H1 (cell line): Measurements from ENCODE around the gene ATF3. TPM values are rescaled to one million over a fixed set of nuclear protein-coding genes. Genes with fewer than 3 reads are reported as not detected.

Experiments used
- CTCF ChIA-PET: fragments of 300-600 bp; sonication (Branson Sonifier 250); formaldehyde crosslinking; loops from one replicate; lab custom pipeline; 2021; ENCODE audit not compliant: partially characterized antibody; lab: Charles Lee
- POLR2A ChIA-PET: fragments of 300-600 bp; sonication (Branson Sonifier 250); formaldehyde crosslinking; loops from one replicate; lab custom pipeline; 2021; ENCODE audit warnings: inconsistent platforms; ENCODE audit not compliant: partially characterized antibody; lab: Charles Lee
- DNase-seq, 2 experiments: peaks; one replicate each; pipeline versions ENCODE4 v3.0.0 to v3.0.0-alpha.2; 2010 to 2022; ENCODE audit warnings: low spot score in 2 of 2, low read depth in 1 of 2, mixed read lengths in 1 of 2
- FAIRE-seq: peaks from 2 replicates; lab custom pipeline; 2011; peaks lifted over from hg19 to GRCh38; lab: Jason Lieb, UNC
- H2AFZ ChIP-seq: 2 replicates; pipeline ENCODE4 v1.8.1; 2012; ENCODE audit warnings: low read length, inconsistent platforms
- H2AK5ac ChIP-seq: 2 replicates; pipeline ENCODE4 v1.6.1; 2013; ENCODE audit warnings: low read depth, low read length
- H2BK120ac ChIP-seq: replicated peaks from 2 replicates; pipeline ENCODE3; 2013; ENCODE audit warnings: low read depth, low read length, inconsistent platforms
- H2BK12ac ChIP-seq: 2 replicates; pipeline ENCODE4 v1.6.1; 2013; ENCODE audit warnings: low read depth, low read length
- H2BK15ac ChIP-seq: 2 replicates; pipeline ENCODE4 v1.6.1; 2013; ENCODE audit warnings: low read length
- H2BK20ac ChIP-seq: 2 replicates; pipeline ENCODE4 v1.6.1; 2013; ENCODE audit warnings: low read length
- H2BK5ac ChIP-seq: 2 replicates; pipeline ENCODE4 v1.6.1; 2013; ENCODE audit warnings: low read depth, low read length
- H3K14ac ChIP-seq: 2 replicates; pipeline ENCODE4 v1.6.1; 2013; ENCODE audit warnings: inconsistent platforms; ENCODE audit not compliant: insufficient read length
- H3K18ac ChIP-seq: 2 replicates; pipeline ENCODE4 v1.6.1; 2013; ENCODE audit warnings: low read length; ENCODE audit errors: extremely low read depth
- H3K23ac ChIP-seq: 2 replicates; pipeline ENCODE4 v1.6.1; 2013; ENCODE audit warnings: inconsistent platforms; ENCODE audit not compliant: insufficient read length
- H3K23me2 ChIP-seq: 2 replicates; pipeline ENCODE4 v1.6.1; 2013; ENCODE audit warnings: low read depth, low read length
- H3K27ac ChIP-seq: 2 replicates; pipeline ENCODE4 v1.6.1; 2011; ENCODE audit warnings: low read depth, low read length, inconsistent platforms
- H3K27me3 ChIP-seq, 4 experiments: replicated peaks in 1 of 4; 1 replicate in 1 of 4; 2 replicates in 3 of 4; pipeline versions ENCODE4 v1.6.1 to v1.8.1; 2011 to 2013; ENCODE audit warnings: low read length in 3 of 4, mild to moderate bottlenecking in 3 of 4, inconsistent platforms in 2 of 4, mixed read lengths in 2 of 4, moderate library complexity in 1 of 4; ENCODE audit not compliant: control insufficient read depth in 3 of 4, insufficient read depth in 3 of 4; ENCODE audit errors: extremely low read depth in 1 of 4
- H3K36me3 ChIP-seq, 4 experiments: 2 replicates each; pipeline versions ENCODE4 v1.6.1 to v1.8.1; 2011 to 2013; ENCODE audit warnings: mild to moderate bottlenecking in 4 of 4, low read length in 3 of 4, moderate library complexity in 2 of 4, control low read depth in 1 of 4, inconsistent platforms in 1 of 4; ENCODE audit not compliant: insufficient read depth in 4 of 4, control insufficient read depth in 2 of 4
- H3K4ac ChIP-seq: replicated peaks from 2 replicates; pipeline ENCODE3; 2013; ENCODE audit warnings: low read length, low read depth, mixed read lengths, inconsistent platforms; ENCODE audit not compliant: insufficient read length
- H3K4me1 ChIP-seq, 4 experiments: replicated peaks in 1 of 4; 1 replicate in 1 of 4; 2 replicates in 3 of 4; pipeline versions ENCODE4 v1.6.1 to v1.8.1; 2011 to 2013; ENCODE audit warnings: low read length in 3 of 4, inconsistent platforms in 2 of 4, mixed read lengths in 1 of 4; ENCODE audit not compliant: insufficient read depth in 4 of 4, control insufficient read depth in 3 of 4
- H3K4me2 ChIP-seq, 2 experiments: 2 replicates each; pipeline versions ENCODE4 v1.6.1 to v1.8.1; 2011 to 2013; ENCODE audit warnings: low read depth in 2 of 2, low read length in 2 of 2, control low read depth in 1 of 2, inconsistent platforms in 1 of 2, mild to moderate bottlenecking in 1 of 2; ENCODE audit not compliant: insufficient read depth in 1 of 2
- H3K4me3 ChIP-seq, 4 experiments: fragments of 200-600, 300-600 bp in 1 of 4; sonication (generic), shearing (Covaris generic), sonication (Bioruptor Twin) in 1 of 4; 2 replicates each; pipeline versions ENCODE4 v1.5.1 to v1.8.1; 2011 to 2016; ENCODE audit warnings: low read length in 4 of 4, low read depth in 3 of 4, control low read depth in 2 of 4, inconsistent platforms in 2 of 4, mild to moderate bottlenecking in 2 of 4, mixed read lengths in 1 of 4, moderate library complexity in 1 of 4; ENCODE audit not compliant: insufficient read depth in 2 of 4; ENCODE audit errors: extremely low read depth in 1 of 4
- H3K56ac ChIP-seq: replicated peaks from 2 replicates; pipeline ENCODE3; 2013; ENCODE audit warnings: low read depth, mild to moderate bottlenecking, mixed read lengths, low read length, inconsistent platforms; ENCODE audit not compliant: insufficient read length
- H3K79me1 ChIP-seq: 2 replicates; pipeline ENCODE4 v1.6.1; 2013; ENCODE audit warnings: low read depth, low read length, control low read depth
- H3K79me2 ChIP-seq, 2 experiments: 2 replicates each; pipeline versions ENCODE4 v1.6.1 to v1.8.1; 2012 to 2013; ENCODE audit warnings: low read length in 2 of 2, mild to moderate bottlenecking in 2 of 2, inconsistent platforms in 1 of 2; ENCODE audit not compliant: insufficient read depth in 2 of 2, control insufficient read depth in 1 of 2
- H3K9ac ChIP-seq, 4 experiments: replicated peaks in 1 of 4; 1 replicate in 1 of 4; 2 replicates in 3 of 4; pipeline versions ENCODE4 v1.6.1 to v1.8.1; 2011 to 2013; ENCODE audit warnings: low read depth in 3 of 4, low read length in 3 of 4, control low read depth in 2 of 4, mild to moderate bottlenecking in 2 of 4, moderate library complexity in 2 of 4, inconsistent platforms in 1 of 4; ENCODE audit errors: extremely low read depth in 1 of 4
- H3K9me3 ChIP-seq, 2 experiments: 2 replicates each; pipeline versions ENCODE4 v1.6.1 to v1.8.1; 2012 to 2013; ENCODE audit warnings: mild to moderate bottlenecking in 2 of 2, moderate library complexity in 2 of 2, control low read depth in 1 of 2, inconsistent platforms in 1 of 2, low read depth in 1 of 2, low read length in 1 of 2, mixed read lengths in 1 of 2; ENCODE audit not compliant: insufficient read depth in 2 of 2
- H4K20me1 ChIP-seq, 2 experiments: replicated peaks in 1 of 2; 2 replicates each; pipeline versions ENCODE3 to v1.8.1; 2011 to 2013; ENCODE audit warnings: inconsistent platforms in 2 of 2, low read length in 2 of 2, mild to moderate bottlenecking in 1 of 2; ENCODE audit not compliant: insufficient read depth in 2 of 2, control insufficient read depth in 1 of 2
- H4K5ac ChIP-seq: 2 replicates; pipeline ENCODE4 v1.6.1; 2013; ENCODE audit warnings: low read length, low read depth, mixed read lengths, inconsistent platforms; ENCODE audit not compliant: insufficient read length
- H4K8ac ChIP-seq: 2 replicates; pipeline ENCODE4 v1.8.0; 2013; ENCODE audit warnings: mild to moderate bottlenecking, moderate library complexity, low read length, inconsistent platforms; ENCODE audit not compliant: insufficient read depth; ENCODE audit errors: extremely low read depth
- H4K91ac ChIP-seq: replicated peaks from 2 replicates; pipeline ENCODE3; 2013; ENCODE audit warnings: low read length, mixed read lengths, inconsistent platforms; ENCODE audit not compliant: insufficient read length
- ATF3 ChIP-seq: IDR thresholded peaks from 2 replicates; pipeline ENCODE4 v1.6.1; 2011; ENCODE audit warnings: low read depth, mild to moderate bottlenecking, low read length; ENCODE audit not compliant: insufficient read depth
- BCL11A ChIP-seq, 2 experiments: IDR thresholded peaks; one replicate each; pipeline ENCODE4 v1.6.1; 2011; ENCODE audit warnings: low read depth in 2 of 2, low read length in 2 of 2, mild to moderate bottlenecking in 2 of 2
- BRCA1 ChIP-seq: IDR thresholded peaks from 2 replicates; pipeline ENCODE4 v1.6.1; 2012; ENCODE audit warnings: low read depth, low read length, improper control_type of control experiment
- EP300 ChIP-seq, 2 experiments: IDR thresholded peaks; 1 replicate in 1 of 2; 2 replicates in 1 of 2; pipeline ENCODE4 v1.6.1; 2011 to 2012; ENCODE audit warnings: low read depth in 2 of 2, low read length in 2 of 2, mild to moderate bottlenecking in 2 of 2, borderline replicate concordance in 1 of 2, inconsistent platforms in 1 of 2, moderate library complexity in 1 of 2
- HDAC6 ChIP-seq: IDR thresholded peaks from one replicate; pipeline ENCODE4 v1.7.1; 2012; ENCODE audit warnings: low read depth, mild to moderate bottlenecking, inconsistent platforms, low read length, moderate library complexity
- MAFK ChIP-seq: IDR thresholded peaks from 2 replicates; pipeline ENCODE4 v1.6.1; 2012; ENCODE audit warnings: low read depth, mild to moderate bottlenecking, improper control_type of control experiment, low read length
- POLR2AphosphoS5 ChIP-seq: IDR thresholded peaks from 2 replicates; pipeline ENCODE4 v1.6.1; 2011; ENCODE audit warnings: low read depth, low read length
- SIN3A ChIP-seq, 2 experiments: IDR thresholded peaks in 1 of 2; conservative IDR thresholded peaks in 1 of 2; 2 replicates each; pipeline ENCODE4 v1.6.1; 2011 to 2012; ENCODE audit warnings: low read length in 2 of 2, improper control_type of control experiment in 1 of 2, low read depth in 1 of 2, mild to moderate bottlenecking in 1 of 2
- SP1 ChIP-seq: IDR thresholded peaks from 2 replicates; pipeline ENCODE4 v1.6.1; 2011; ENCODE audit warnings: low read depth, low read length
- SRF ChIP-seq: IDR thresholded peaks from 2 replicates; pipeline ENCODE4 v1.6.1; 2011; ENCODE audit warnings: mild to moderate bottlenecking, low read depth, low read length, moderate library complexity
- WGBS, 2 experiments: shearing (Covaris generic) in 1 of 2; methylation state at CpG; one replicate each; pipeline versions ENCODE4 v1.1.6 to v1.1.7; 2013 to 2015; ENCODE audit warnings: low lambda C conversion rate in 2 of 2, mixed read lengths in 2 of 2, inconsistent platforms in 1 of 2, low coverage in 1 of 2, missing lambda C conversion rate in 1 of 2; ENCODE audit not compliant: insufficient replicate concordance in 2 of 2, insufficient coverage in 1 of 2, insufficient read length in 1 of 2; ENCODE audit errors: extremely low coverage in 1 of 2, missing lambda C conversion rate in 1 of 2; 5-methylcytosine and 5-hydroxymethylcytosine counted together
- polyA plus RNA-seq, 7 experiments: library from polyadenylated mRNA; depleted of rRNA in 3 of 7; stranded (reverse) in 5 of 7; unstranded in 2 of 7; fragments of >200 nt in 5 of 7; fragments of 200-250 nt in 2 of 7; gene quantifications; 1 replicate in 5 of 7; 2 replicates in 1 of 7; 4 replicates in 1 of 7; pipeline versions ENCODE4 v1.2.1 to v1.2.3, GENCODE V29; 2011 to 2013; ENCODE audit warnings: missing spikeins in 2 of 7, mixed read lengths in 2 of 7
- total RNA-seq: library from RNA; stranded (reverse); fragmentation: NEBNext Ultra II Directional; extraction: Animal tissue kit (Norgen Biotek cat#: 25700); gene quantifications from 2 replicates; pipeline ENCODE4 v1.2.1, GENCODE V29; 2021
- TF ChIP-seq, protein P1 (sequence below): IDR thresholded peaks from 2 replicates; pipeline ENCODE4 v1.6.1; 2012; ENCODE audit warnings: inconsistent platforms

The ATF3 gene
- total and polyA plus RNA-seq, 2 of the 8 experiments (the other 6 are each of a cell fraction or from before 2014, with no cell fraction given): 12.2 to 27.7 TPM

GRCh38 chr1:212614453-212615200 is 6.1 kb downstream of the ATF3 start:
- Histone ChIP-seq H3K79me2 (peaks cover 0 to 55% of the 10 kb centered on the region in 2 experiments; a peak in 2 of 4 replicates), H3K4me2 (no peak overlapping the region; a peak in 2 of 4 replicates), H3K14ac (no peak overlapping the region), H2BK20ac (no peak overlapping the region), H4K5ac (no peak overlapping the region), H2AFZ (no peak overlapping the region), H3K4ac (no peak overlapping the region), H3K23me2 (peaks cover under 1% of the 10 kb centered on the region; the same call in 1 of the 2 replicates), H3K23ac (no peak overlapping the region), H3K18ac (no peak overlapping the region), H2BK15ac (no peak overlapping the region), H2AK5ac (no peak overlapping the region), H3K9me3 (no peaks in the 10 kb centered on the region), H2BK12ac (no peak overlapping the region), H3K9ac (no peak overlapping the region), H4K20me1 (peaks cover 11 to 20% of the 10 kb centered on the region in 2 experiments), H3K27ac (no peak overlapping the region), H2BK5ac (no peak overlapping the region), H3K4me3 (no peak overlapping the region), H3K56ac (no peak overlapping the region), H3K79me1 (peaks cover 8% of the 10 kb centered on the region), H3K27me3 (peaks cover 0 to 13% (median 5%) of the 10 kb centered on the region in 4 experiments; a peak in 3 of 7 replicates), H2BK120ac (no peak overlapping the region), H4K8ac (no peak overlapping the region), H3K4me1 (peaks cover 8 to 31% (median 19%) of the 10 kb centered on the region in 4 experiments; a peak in 6 of 7 replicates), H4K91ac (no peak overlapping the region), H3K36me3 (peaks cover 17 to 49% (median 29%) of the 10 kb centered on the region in 4 experiments)
- 92% methylated on average over 5 of the region's 5 CpGs; no CpG with 5 or more reads in 1 of the 2 experiments for WGBS, 2 experiments
- ChIA-PET POLR2A (interaction anchor here (0.8 to 1.3 kb wide), 5 partner anchors 8 to 132 kb away, joined by 3 to 4 read pairs (median 3); no protein-coding TSS in a partner anchor), CTCF (interaction anchor here (0.6 to 4.3 kb wide), 9 partner anchors 11 to 234 kb away, joined by 3 to 29 read pairs (median 4); partner anchors contain the start of gene BATF3)
- FAIRE-seq: no peak
- no peak for DNase-seq
- TF ChIP-seq HDAC6 (no peak), SIN3A (conservative IDR thresholded peaks at IDR 0.05 in 1 of 2, IDR thresholded peaks at IDR 0.05 in 1 of 2; ENCODE audit: low read depth in 1 of 2, low read length in 2 of 2) (no peak), SP1 (no peak), BCL11A (IDR thresholded peaks at IDR 0.05; ENCODE audit: low read depth in 2 of 2, low read length in 2 of 2) (no peak), MAFK (no peak), BRCA1 (no peak), POLR2AphosphoS5 (0 out of 2 replicates have a peak, but pooled peaks have one; percentile 43), EP300 (IDR thresholded peaks at IDR 0.05; ENCODE audit: borderline replicate concordance in 1 of 2, low read depth in 2 of 2, low read length in 2 of 2) (no peak), SRF (no peak), ATF3 (no peak)
- TF ChIP-seq, protein P1, sequence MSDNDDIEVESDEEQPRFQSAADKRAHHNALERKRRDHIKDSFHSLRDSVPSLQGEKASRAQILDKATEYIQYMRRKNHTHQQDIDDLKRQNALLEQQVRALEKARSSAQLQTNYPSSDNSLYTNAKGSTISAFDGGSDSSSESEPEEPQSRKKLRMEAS: no peak
